Epithelial cell of proximal tubule (primary cell): Measurements from ENCODE around the gene TEKT1. TPM values are rescaled to one million over a fixed set of nuclear protein-coding genes. Genes with fewer than 3 reads are reported as not detected.
"Not testable (repeated sequence)": the region's sequence is repeated elsewhere in the genome, so short reads cannot be mapped to it uniquely, and the experiment has no call there.

Source experiments
- DNase-seq: peaks from one replicate; pipeline ENCODE4 v3.0.0-alpha.2; 2011; ENCODE audit warnings: low read depth
- H3K4me3 ChIP-seq: 2 replicates; pipeline ENCODE4 v1.5.1; 2011; ENCODE audit warnings: low read depth, mild to moderate bottlenecking, low read length
- total RNA-seq: library from RNA; depleted of rRNA; stranded (reverse); fragments of >200 nt; gene quantifications from 2 replicates; pipeline ENCODE4 v1.2.3, GENCODE V29; 2015
- TF ChIP-seq, protein P1 (sequence below): conservative IDR thresholded peaks from 2 replicates; pipeline ENCODE4 v1.5.1; 2012; ENCODE audit warnings: low read depth, mild to moderate bottlenecking, low read length

Gene TEKT1
- total RNA-seq, 1 donor from 2014 or later = not detected

DNA sequence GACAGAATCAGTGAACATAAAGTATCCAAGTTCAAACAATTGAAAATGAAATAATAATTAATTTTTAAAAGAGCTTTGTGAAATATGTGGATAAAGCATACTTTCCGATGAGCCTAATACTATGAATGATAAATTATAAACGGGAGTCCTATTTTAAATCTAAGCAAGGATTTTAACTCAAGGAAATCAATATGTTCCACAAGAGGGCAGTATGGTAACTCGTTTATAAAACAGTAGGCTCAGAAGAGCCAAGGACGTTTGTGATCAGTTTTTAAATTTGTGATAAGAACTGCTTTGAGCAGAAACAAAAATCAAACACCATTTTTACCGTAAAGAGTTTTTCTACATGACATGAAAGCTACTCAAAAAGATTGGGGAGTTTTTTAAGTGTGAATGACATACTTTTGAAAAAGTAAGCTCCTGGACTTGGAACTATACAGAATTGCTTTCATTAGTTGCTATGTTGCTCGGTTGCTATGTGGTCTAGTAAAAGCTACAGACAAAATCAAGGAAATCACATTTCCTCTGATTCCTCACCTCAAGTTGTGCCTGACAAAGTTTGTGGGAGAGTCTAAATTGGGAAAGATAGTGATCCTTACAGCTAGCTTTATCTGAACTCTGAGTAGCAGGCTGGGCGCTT lies 11.8 kb upstream of the TEKT1 start:
- DNase-seq = peak; percentile 12
- no peak overlapping the region for H3K4me3 ChIP-seq
- TF ChIP-seq, protein P1, sequence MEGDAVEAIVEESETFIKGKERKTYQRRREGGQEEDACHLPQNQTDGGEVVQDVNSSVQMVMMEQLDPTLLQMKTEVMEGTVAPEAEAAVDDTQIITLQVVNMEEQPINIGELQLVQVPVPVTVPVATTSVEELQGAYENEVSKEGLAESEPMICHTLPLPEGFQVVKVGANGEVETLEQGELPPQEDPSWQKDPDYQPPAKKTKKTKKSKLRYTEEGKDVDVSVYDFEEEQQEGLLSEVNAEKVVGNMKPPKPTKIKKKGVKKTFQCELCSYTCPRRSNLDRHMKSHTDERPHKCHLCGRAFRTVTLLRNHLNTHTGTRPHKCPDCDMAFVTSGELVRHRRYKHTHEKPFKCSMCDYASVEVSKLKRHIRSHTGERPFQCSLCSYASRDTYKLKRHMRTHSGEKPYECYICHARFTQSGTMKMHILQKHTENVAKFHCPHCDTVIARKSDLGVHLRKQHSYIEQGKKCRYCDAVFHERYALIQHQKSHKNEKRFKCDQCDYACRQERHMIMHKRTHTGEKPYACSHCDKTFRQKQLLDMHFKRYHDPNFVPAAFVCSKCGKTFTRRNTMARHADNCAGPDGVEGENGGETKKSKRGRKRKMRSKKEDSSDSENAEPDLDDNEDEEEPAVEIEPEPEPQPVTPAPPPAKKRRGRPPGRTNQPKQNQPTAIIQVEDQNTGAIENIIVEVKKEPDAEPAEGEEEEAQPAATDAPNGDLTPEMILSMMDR = peak; percentile 56

DNA sequence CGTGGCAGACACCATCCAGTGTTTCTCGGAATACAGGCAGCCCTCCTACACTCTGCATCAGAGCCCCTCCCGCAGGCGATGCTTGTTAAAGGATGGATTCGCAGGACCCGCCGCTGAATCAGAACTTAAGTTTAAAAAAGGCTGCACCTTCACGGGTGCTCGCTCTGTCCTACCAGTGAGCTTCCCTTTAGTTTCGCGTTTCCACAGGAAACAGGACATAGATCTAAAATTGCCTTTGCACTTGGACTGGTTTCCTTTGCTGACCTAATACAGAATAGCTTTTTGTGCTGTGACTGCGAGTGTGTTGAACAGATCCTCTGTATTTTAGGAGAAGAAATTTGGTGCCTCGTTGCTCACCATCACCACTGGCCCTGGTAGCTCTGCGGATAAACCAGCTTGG lies 10.2 kb upstream of the TEKT1 start:
- not testable (repeated sequence) for H3K4me3 ChIP-seq, DNase-seq

DNA sequence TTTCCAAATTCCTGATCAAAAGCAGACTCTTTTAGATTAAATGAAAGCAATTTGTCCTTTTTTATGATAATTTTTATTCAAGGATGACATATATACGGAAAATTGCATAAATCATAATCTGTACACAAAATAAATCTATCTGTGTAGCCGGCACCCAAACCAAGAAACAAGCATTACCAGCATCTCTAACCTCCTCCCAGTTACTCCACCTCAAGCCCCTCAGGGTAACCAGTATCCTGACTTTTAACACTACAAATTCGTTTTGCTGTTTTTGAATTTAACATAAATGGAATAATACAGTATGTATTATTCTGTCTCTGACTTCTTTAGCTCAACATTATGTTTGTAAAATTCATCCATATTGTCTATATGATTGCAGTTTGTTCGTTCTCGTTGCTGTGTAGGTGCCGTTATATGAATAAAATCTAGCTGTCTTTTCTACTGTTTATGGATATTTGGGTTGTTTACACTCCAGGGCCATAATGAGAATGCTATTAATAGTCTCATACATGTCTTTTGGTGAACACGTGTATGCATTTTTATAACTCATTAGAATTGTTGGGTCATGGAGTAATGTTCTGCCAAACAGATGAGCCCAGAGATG lies 1.0 kb downstream of the TEKT1 start:
- no peak for DNase-seq
- H3K4me3 ChIP-seq = no peak overlapping the region
- TF ChIP-seq, protein P1 = no peak

DNA sequence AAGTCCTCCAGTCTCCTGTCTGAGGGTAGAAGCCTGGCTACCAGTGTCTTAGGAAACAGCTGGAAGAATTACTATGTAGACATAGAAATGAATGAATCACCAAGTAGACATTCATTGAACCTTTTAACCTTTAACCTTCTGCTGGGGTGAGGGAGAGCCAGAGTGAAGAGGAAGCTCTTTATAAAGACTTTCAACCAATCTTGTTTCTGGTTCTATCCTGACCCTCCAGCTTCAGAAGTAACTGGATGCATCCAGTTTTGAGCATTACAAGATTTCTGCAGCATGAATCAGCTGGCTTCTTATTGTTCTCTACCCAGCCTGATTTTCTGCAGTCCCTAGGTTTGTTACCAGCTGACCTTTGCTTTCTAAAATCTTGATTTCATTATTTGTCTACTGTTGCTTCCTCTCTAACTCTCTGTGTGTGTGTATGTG lies 8.5 kb downstream of the TEKT1 start:
- DNase-seq = peak; percentile 86
- no peak overlapping the region for H3K4me3 ChIP-seq
- TF ChIP-seq, protein P1 = no peak

DNA sequence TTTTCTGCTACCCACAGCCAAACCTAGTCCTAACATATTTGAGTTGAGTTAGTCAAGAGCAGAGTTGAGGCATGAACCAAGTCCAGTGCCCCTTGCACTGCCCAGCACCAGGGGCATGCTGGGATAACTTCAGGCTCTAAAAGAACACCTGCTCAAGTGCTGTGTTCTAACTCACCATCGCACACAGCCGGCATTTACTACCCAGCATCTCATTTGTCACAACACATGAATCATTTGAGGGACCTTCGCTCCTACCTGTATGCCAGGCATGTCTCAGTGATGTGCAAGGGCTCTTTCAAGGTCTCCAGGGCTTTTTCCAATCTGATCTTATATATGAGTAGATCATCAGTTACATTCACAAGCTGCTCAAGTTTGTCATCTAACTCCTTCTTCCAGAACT lies 12.6 kb downstream of the TEKT1 start:
- no peak overlapping the region for H3K4me3 ChIP-seq
- no peak for DNase-seq
- TF ChIP-seq, protein P1 = no peak

DNA sequence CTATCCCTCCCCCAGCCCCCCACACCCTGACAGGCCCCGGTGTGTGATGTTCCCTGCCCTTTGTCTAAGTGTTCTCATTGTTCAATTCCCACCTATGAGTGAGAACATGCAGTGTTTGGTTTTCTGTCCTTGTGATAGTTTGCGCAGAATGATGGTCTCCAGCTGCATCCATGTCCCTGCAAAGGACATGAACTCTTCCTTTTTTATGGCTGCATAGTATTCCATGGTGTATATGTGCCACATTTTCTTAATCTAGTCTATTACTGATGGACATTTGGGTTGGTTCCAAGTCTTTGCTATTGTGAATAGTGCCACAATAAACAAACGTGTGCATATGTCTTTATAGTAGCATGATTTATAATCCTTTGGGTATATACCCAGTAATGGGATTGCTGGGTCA lies 15.2 kb downstream of the TEKT1 start:
- DNase-seq = not testable (repeated sequence)

DNA sequence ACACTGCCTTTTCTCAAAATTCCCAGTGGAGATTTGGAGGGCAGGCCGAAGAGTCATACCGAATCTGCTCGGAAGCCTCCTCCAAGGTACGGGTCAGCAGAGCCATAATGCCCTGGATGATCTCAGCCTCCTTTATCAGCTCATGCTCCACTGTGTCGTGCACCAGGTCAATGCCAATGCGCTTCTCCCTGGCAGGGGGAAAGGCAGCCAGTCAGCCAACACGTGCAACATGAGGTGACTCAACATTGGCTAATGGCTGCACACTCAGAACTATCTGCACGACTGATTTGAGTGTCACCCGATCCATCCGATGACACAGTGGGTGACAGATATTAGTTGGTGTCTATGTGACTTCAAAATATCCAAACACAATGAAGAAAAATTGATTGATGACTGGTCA lies 15.8 kb downstream of the TEKT1 start:
- TF ChIP-seq, protein P1 = no peak
- DNase-seq = no peak
- H3K4me3 ChIP-seq = no peak overlapping the region

More for the DNA sequence above, 15.2 kb downstream of the TEKT1 start:
- not testable (repeated sequence) for H3K4me3 ChIP-seq

DNA sequence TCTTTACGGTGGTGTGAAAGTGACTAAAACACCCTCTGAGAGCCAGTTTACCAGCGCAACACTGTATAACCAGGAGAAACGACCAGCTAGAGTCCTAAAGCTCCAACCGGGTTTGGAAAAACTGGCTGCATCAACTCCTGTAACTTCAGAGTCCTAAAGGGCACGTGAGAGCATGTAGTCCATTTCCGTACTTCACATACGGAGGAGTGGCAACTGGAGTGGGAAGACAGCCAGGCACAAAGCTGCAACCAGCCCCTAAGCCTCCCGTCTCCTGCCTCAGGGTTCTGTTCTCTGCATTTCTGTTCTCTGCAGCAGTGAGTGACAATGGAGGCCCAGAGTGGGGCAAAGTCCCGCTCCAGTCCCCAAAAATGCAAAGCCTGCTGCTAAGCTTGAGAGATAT lies 19.2 kb downstream of the TEKT1 start:
- TF ChIP-seq, protein P1 = no peak

More for the DNA sequence above, 19.2 kb downstream of the TEKT1 start:
- DNase-seq = no peak
- no peak overlapping the region for H3K4me3 ChIP-seq
